Upper lobe of right lung (tissue), 1 donor: ENCODE data around the gene LPA. TPM values are rescaled to one million over a fixed set of nuclear protein-coding genes. Genes with fewer than 3 reads are reported as not detected.

Experiments
- ATAC-seq: fragments of 200-7000 bp; cut with Tn5 transposase; one replicate; pipeline ENCODE4 v1.9.1; 2020; ENCODE audit warnings: mild to moderate bottlenecking, moderate library complexity
- DNase-seq: peaks from one replicate; pipeline ENCODE4 v3.0.0-alpha.2; 2020
- H3K27ac ChIP-seq: fragments of 200-600 bp; one replicate; pipeline ENCODE4 v1.8.0; 2022
- H3K27me3 ChIP-seq: fragments of 200-600 bp; one replicate; pipeline ENCODE4 v1.8.0; 2022; ENCODE audit warnings: mild to moderate bottlenecking
- H3K36me3 ChIP-seq: fragments of 200-600 bp; one replicate; pipeline ENCODE4 v1.8.0; 2022
- H3K4me1 ChIP-seq: fragments of 200-600 bp; one replicate; pipeline ENCODE4 v1.8.0; 2022
- H3K4me3 ChIP-seq: fragments of 200-600 bp; one replicate; pipeline ENCODE4 v1.8.0; 2022; ENCODE audit warnings: mild to moderate bottlenecking
- H3K9me3 ChIP-seq: fragments of 200-600 bp; one replicate; pipeline ENCODE4 v1.8.0; 2022
- CTCF ChIP-seq: fragments of 200-600 bp; IDR thresholded peaks from one replicate; pipeline ENCODE4 v1.8.0; 2022; ENCODE audit warnings: antibody characterized with exemption
- intact Hi-C: fragments of 100-400 bp; cut with DNase I; formaldehyde crosslinking; loops from one replicate; pipeline ENCODE4 v1.11.0; 2022
- total RNA-seq: library from RNA; stranded (reverse); fragmentation: NEBNext Ultra II Directional; extraction: Animal tissue kit (Norgen Biotek cat#: 25700); gene quantifications from one replicate; pipeline ENCODE4 v1.2.1, GENCODE V29; 2021
- donor health status: DM: no; HTN: yes; CAD: no; lungs with severe emphysema.

Gene LPA
- total RNA-seq, 1 donor from 2014 or later = not detected

GRCh38 chr6:160487116-160487515, 177.0 kb downstream of the LPA start:
- DNase-seq (no peak), ATAC-seq (no peak)
- H3K9me3 ChIP-seq = no peaks in the 10 kb centered on the region
- TF ChIP-seq CTCF = no peak
- no peak overlapping the region for H3K4me3 ChIP-seq
- no peaks in the 10 kb centered on the region for H3K27me3 ChIP-seq
- H3K4me1 ChIP-seq = no peaks in the 10 kb centered on the region
- intact Hi-C loops = no loop called here
- no peaks in the 10 kb centered on the region for H3K36me3 ChIP-seq
- H3K27ac ChIP-seq = no peak overlapping the region

Other genes starting within 250 kb of the LPA start
- gene PLG, start 38.0 kb upstream of the LPA start, total RNA-seq = not detected